Measurements from ENCODE around the gene GRK5.
"Not testable (repeated sequence)": the region's sequence is repeated elsewhere in the genome, so short reads cannot be mapped to it uniquely, and the experiment has no call there.

The GRK5 gene

DNA sequence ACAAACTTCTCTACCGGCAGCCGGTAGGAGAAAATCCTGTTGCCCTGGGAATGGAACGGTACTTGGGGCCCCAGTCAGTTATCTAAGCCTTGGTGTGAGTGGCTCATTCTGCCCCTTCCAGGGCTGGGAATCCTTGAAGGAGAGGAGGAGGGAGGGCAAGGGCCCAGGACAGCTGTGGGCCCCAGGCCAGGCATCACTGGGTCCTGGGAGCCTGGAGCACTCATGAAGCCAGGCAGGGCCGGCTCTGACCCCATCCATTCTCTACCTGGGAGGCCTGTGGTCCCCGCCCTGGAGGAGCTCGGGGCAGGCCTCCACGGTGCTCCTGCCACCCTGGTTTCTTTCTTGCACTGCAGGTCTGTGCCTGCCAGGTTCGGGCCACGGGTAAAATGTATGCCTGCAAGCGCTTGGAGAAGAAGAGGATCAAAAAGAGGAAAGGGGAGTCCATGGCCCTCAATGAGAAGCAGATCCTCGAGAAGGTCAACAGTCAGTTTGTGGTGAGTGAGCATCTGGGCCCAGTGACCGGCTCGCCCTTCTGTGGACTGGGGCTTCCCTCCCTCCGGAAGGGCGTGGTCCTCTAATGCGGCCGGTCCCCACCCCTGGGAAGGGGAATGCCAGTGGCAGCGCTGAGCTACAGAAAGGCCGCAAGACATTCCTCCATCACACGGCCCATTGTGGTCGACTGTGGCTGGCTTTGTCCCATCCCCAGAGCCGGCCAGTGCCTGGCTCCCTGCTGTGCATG is 223.8 kb downstream of the GRK5 start:
- no peak overlapping the region for H3K27ac ChIP-seq (ENCODE audit: low read depth, low read length)
- no CpG with 5 or more reads among the region's 22 CpGs for WGBS (ENCODE audit: extremely low coverage, insufficient coverage, insufficient read length)
- no peak overlapping the region for H3K9ac ChIP-seq (ENCODE audit: low read length)
- no peak overlapping the region for H2BK5ac ChIP-seq (ENCODE audit: low read depth, low read length, poor library complexity)
- H3K27me3 ChIP-seq (ENCODE audit: insufficient read depth, low read length) = no peaks in the 10 kb centered on the region
- H3K4me3 ChIP-seq (ENCODE audit: low read depth, low read length) = no peak overlapping the region
- no peaks in the 10 kb centered on the region for H3K79me2 ChIP-seq (ENCODE audit: control insufficient read depth, insufficient read depth, low read length, poor library complexity)
- DNase-seq = no peak
- H3K4me2 ChIP-seq (ENCODE audit: low read length) = no peak overlapping the region
- H2AK5ac ChIP-seq (ENCODE audit: low read length) = no peak overlapping the region
- no peak overlapping the region for H2BK12ac ChIP-seq (ENCODE audit: low read length)
- H3K79me1 ChIP-seq (ENCODE audit: low read length) = no peaks in the 10 kb centered on the region
- H4K91ac ChIP-seq (ENCODE audit: low read depth, low read length) = no peak overlapping the region
- H3K18ac ChIP-seq (ENCODE audit: low read length) = no peak overlapping the region
- H2BK120ac ChIP-seq (ENCODE audit: insufficient read depth, low read length, poor library complexity) = no peak overlapping the region
- H3K36me3 ChIP-seq (ENCODE audit: control insufficient read depth in 1 of 2, insufficient read depth in 2 of 2, low read length in 2 of 2) = peaks cover 0 to 3% of the 10 kb centered on the region in 2 experiments
- H3K4ac ChIP-seq (ENCODE audit: low read depth, low read length) = no peak overlapping the region
- no peak overlapping the region for H4K8ac ChIP-seq (ENCODE audit: low read depth, low read length)
- no peaks in the 10 kb centered on the region for H3K4me1 ChIP-seq (ENCODE audit: control insufficient read depth in 1 of 2, insufficient read depth in 2 of 2, low read length in 2 of 2)
- no peak overlapping the region for H3K14ac ChIP-seq (ENCODE audit: low read length)
- H2AFZ ChIP-seq (ENCODE audit: insufficient read depth, low read length, poor library complexity) = no peak overlapping the region
- peaks cover 19% of the 10 kb centered on the region for H3K9me3 ChIP-seq (ENCODE audit: insufficient read depth, low read depth, low read length)
- no peak overlapping the region for H4K12ac ChIP-seq (ENCODE audit: low read depth, low read length)
- no peak overlapping the region for H3K23ac ChIP-seq (ENCODE audit: low read length)

DNA sequence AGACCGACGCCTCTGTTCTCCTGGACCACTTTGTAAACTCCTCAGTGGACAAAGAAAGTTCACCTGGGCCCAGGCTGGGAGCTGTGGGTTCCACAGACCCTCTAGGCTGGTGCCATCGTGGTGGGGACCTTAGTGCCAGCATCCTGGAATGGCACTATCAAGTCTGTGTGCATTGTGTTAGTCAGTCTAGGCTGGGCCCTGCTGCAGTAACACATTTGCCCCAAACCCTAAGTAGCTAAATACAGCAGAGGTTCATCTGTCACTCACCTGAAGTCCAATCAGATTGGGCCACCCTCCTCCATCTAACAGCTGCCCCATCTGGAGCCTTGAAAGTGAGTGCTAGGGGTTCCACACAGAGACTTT is 224.4 kb downstream of the GRK5 start:
- Histone ChIP-seq H3K4me1 (ENCODE audit: control insufficient read depth in 1 of 2, insufficient read depth in 2 of 2, low read length in 2 of 2) (no peaks in the 10 kb centered on the region), H2AK5ac (ENCODE audit: low read length) (no peak overlapping the region), H3K79me1 (ENCODE audit: low read length) (no peaks in the 10 kb centered on the region), H3K27me3 (ENCODE audit: insufficient read depth, low read length) (no peaks in the 10 kb centered on the region), H4K91ac (ENCODE audit: low read depth, low read length) (no peak overlapping the region), H3K4me3 (ENCODE audit: low read depth, low read length) (no peak overlapping the region), H3K9me3 (ENCODE audit: insufficient read depth, low read depth, low read length) (peaks cover 23% of the 10 kb centered on the region), H3K23ac (ENCODE audit: low read length) (no peak overlapping the region), H2BK5ac (ENCODE audit: low read depth, low read length, poor library complexity) (no peak overlapping the region), H3K79me2 (ENCODE audit: control insufficient read depth, insufficient read depth, low read length, poor library complexity) (no peaks in the 10 kb centered on the region), H4K8ac (ENCODE audit: low read depth, low read length) (no peak overlapping the region), H3K9ac (ENCODE audit: low read length) (no peak overlapping the region), H3K27ac (ENCODE audit: low read depth, low read length) (no peak overlapping the region), H3K18ac (ENCODE audit: low read length) (no peak overlapping the region), H2BK12ac (ENCODE audit: low read length) (no peak overlapping the region), H2BK120ac (ENCODE audit: insufficient read depth, low read length, poor library complexity) (no peak overlapping the region), H4K12ac (ENCODE audit: low read depth, low read length) (no peak overlapping the region), H3K36me3 (ENCODE audit: control insufficient read depth in 1 of 2, insufficient read depth in 2 of 2, low read length in 2 of 2) (peaks cover 0 to 3% of the 10 kb centered on the region in 2 experiments), H3K4me2 (ENCODE audit: low read length) (no peak overlapping the region), H3K4ac (ENCODE audit: low read depth, low read length) (no peak overlapping the region), H2AFZ (ENCODE audit: insufficient read depth, low read length, poor library complexity) (no peak overlapping the region), H3K14ac (ENCODE audit: low read length) (no peak overlapping the region)
- WGBS (ENCODE audit: extremely low coverage, insufficient coverage, insufficient read length) = no CpG with 5 or more reads among the region's 3 CpGs
- no peak for DNase-seq

DNA sequence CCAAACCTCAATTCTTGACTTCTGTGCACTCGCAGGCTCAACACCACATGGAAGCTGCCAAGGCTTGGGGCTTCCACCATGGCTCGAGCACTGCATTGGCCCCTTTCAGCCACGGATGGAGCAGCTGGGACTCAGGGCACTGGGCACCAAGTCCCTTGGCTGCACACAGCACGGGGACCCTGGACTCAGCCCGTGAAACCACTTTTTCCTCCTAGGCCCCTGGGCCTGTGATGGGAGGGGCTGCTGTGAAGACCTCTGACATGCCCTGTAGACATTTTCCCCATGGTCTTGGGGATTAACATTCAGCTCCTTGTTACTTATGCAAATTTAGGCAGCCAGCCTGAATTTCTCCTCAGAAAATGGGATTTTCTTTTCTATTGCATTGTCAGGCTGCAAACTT is 227.6 kb downstream of the GRK5 start:
- H4K8ac ChIP-seq (ENCODE audit: low read depth, low read length); H3K36me3 ChIP-seq (ENCODE audit: control insufficient read depth in 1 of 2, insufficient read depth in 2 of 2, low read length in 2 of 2); H2BK120ac ChIP-seq (ENCODE audit: insufficient read depth, low read length, poor library complexity); H2AFZ ChIP-seq (ENCODE audit: insufficient read depth, low read length, poor library complexity); H3K4me3 ChIP-seq (ENCODE audit: low read depth, low read length); H2BK12ac ChIP-seq (ENCODE audit: low read length); H3K79me2 ChIP-seq (ENCODE audit: control insufficient read depth, insufficient read depth, low read length, poor library complexity); H3K4ac ChIP-seq (ENCODE audit: low read depth, low read length); H2AK5ac ChIP-seq (ENCODE audit: low read length); H3K4me1 ChIP-seq (ENCODE audit: control insufficient read depth in 1 of 2, insufficient read depth in 2 of 2, low read length in 2 of 2); H3K18ac ChIP-seq (ENCODE audit: low read length); H3K9ac ChIP-seq (ENCODE audit: low read length); H4K12ac ChIP-seq (ENCODE audit: low read depth, low read length); H3K27ac ChIP-seq (ENCODE audit: low read depth, low read length); H3K23ac ChIP-seq (ENCODE audit: low read length); H3K4me2 ChIP-seq (ENCODE audit: low read length); H4K91ac ChIP-seq (ENCODE audit: low read depth, low read length); DNase-seq; H2BK5ac ChIP-seq (ENCODE audit: low read depth, low read length, poor library complexity); H3K27me3 ChIP-seq (ENCODE audit: insufficient read depth, low read length); H3K14ac ChIP-seq (ENCODE audit: low read length); H3K79me1 ChIP-seq (ENCODE audit: low read length): not testable (repeated sequence)
- WGBS (ENCODE audit: extremely low coverage, insufficient coverage, insufficient read length) = no CpG with 5 or more reads among the region's 5 CpGs
- H3K9me3 ChIP-seq (ENCODE audit: insufficient read depth, low read depth, low read length) = peaks cover 18% of the 10 kb centered on the region

DNA sequence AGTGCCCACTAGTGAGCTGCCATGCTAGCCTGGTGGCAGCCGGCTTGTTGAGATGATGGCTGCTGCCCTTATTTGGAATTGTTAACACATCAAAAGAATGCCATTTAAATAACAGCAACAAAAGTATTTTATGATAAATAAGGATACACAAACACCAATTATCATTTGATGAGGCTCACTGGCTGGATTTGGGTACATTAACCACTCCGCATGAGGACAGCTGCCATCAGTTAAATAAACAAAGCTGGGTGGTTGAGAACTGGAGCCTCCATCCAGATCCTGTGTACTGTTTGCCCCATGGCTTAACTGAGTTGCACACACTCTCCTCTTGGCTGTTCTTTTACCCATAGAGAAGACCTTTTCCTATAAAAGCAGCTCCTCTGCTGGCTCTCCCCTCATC is 231.3 kb downstream of the GRK5 start:
- Histone ChIP-seq H3K4me2 (ENCODE audit: low read length) (no peak overlapping the region), H3K4me1 (ENCODE audit: control insufficient read depth in 1 of 2, insufficient read depth in 2 of 2, low read length in 2 of 2) (no peaks in the 10 kb centered on the region), H4K12ac (ENCODE audit: low read depth, low read length) (no peak overlapping the region), H3K79me1 (ENCODE audit: low read length) (no peaks in the 10 kb centered on the region), H2AK5ac (ENCODE audit: low read length) (no peak overlapping the region), H2AFZ (ENCODE audit: insufficient read depth, low read length, poor library complexity) (no peak overlapping the region), H2BK5ac (ENCODE audit: low read depth, low read length, poor library complexity) (no peak overlapping the region), H3K4me3 (ENCODE audit: low read depth, low read length) (no peak overlapping the region), H3K4ac (ENCODE audit: low read depth, low read length) (no peak overlapping the region), H3K18ac (ENCODE audit: low read length) (no peak overlapping the region), H3K14ac (ENCODE audit: low read length) (no peak overlapping the region), H3K79me2 (ENCODE audit: control insufficient read depth, insufficient read depth, low read length, poor library complexity) (no peaks in the 10 kb centered on the region), H3K36me3 (ENCODE audit: control insufficient read depth in 1 of 2, insufficient read depth in 2 of 2, low read length in 2 of 2) (no peaks in the 10 kb centered on the region), H2BK120ac (ENCODE audit: insufficient read depth, low read length, poor library complexity) (no peak overlapping the region), H3K9me3 (ENCODE audit: insufficient read depth, low read depth, low read length) (peaks cover 14% of the 10 kb centered on the region), H2BK12ac (ENCODE audit: low read length) (no peak overlapping the region), H4K91ac (ENCODE audit: low read depth, low read length) (no peak overlapping the region), H3K27ac (ENCODE audit: low read depth, low read length) (no peak overlapping the region), H3K23ac (ENCODE audit: low read length) (no peak overlapping the region), H3K9ac (ENCODE audit: low read length) (no peak overlapping the region), H3K27me3 (ENCODE audit: insufficient read depth, low read length) (no peaks in the 10 kb centered on the region), H4K8ac (ENCODE audit: low read depth, low read length) (no peak overlapping the region)
- no CpG with 5 or more reads among the region's 2 CpGs for WGBS (ENCODE audit: extremely low coverage, insufficient coverage, insufficient read length)
- no peak for DNase-seq
